HUDEP-2 (cell line): ENCODE results near the gene BPIFA2.
A peak's percentile ranks its signal among the peaks of the same experiment; 100 is the strongest.

ENCODE experiments used
- DNase-seq, 76 experiments: peaks; one replicate each; lab custom pipeline; 2025; ENCODE audit not compliant: unreplicated experiment in 76 of 76; lab: John Stamatoyannopoulos, UW

Gene BPIFA2

DNA sequence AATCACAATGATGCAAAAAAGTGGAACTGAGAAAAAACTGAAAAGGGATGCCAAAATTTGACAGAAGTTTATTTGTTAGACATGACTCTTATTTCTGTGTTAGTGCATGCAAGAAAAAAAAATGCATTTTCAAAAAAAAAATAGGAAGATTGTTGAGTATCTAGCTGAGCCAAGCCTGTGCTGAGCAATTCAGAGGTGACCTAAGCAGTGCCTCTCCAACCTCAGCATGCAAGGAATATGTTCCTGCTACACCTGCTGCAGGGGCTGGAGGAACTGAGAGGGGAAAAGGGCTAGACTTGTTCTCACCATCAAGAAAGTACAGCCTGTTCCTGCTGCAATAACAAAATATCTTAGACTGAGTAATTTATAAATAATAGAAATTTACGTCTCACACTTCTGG lies 24.0 kb downstream of the BPIFA2 start:
- no peak for DNase-seq

DNA sequence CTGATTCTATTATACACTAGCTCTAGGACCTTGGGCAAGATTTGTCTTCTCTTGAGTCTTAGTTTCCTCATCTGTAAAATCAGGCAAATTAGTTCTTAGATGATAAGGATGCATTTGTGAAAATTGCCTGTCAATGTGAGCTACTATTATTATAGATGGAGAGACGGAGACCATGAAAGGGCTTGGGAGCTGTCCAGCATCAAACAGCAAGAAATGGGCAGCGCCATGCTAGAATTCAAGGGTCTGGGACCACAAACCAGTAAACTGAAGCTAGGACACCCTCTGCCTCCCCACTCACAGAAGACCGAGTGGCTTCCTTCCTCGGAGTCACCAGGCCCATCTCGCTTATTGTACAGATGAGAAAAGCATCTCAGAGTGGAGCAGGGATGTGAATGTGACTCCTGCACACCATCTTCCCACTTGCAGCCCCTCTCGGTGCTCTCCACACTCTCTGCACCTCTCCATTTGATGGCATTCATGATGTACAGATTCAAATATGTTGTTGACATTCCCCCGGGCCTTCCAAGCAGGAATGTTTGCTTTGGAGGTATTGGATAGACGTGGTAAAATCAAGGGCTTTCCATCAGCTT lies 25.0 kb downstream of the BPIFA2 start:
- no peak for DNase-seq

DNA sequence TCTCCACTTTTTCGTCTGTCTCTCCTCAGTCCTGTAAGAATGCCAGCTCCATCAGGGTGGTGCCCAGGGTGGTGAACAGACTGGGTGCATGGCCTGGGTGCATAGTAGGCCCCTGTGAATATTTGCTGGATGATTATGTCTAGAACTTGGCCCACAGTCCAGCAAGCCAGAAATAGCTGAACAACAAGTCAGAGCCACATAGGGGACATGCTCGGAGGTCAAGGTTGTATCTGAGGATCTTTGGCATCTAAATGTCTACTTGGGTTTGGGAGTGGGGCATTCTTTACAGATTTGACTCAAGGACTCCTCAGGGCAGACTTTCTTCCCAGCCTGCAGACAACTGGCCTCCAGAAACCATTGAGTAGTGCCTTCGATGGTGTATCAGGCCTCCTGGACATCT lies 31.1 kb downstream of the BPIFA2 start:
- DNase-seq: no peak

DNA sequence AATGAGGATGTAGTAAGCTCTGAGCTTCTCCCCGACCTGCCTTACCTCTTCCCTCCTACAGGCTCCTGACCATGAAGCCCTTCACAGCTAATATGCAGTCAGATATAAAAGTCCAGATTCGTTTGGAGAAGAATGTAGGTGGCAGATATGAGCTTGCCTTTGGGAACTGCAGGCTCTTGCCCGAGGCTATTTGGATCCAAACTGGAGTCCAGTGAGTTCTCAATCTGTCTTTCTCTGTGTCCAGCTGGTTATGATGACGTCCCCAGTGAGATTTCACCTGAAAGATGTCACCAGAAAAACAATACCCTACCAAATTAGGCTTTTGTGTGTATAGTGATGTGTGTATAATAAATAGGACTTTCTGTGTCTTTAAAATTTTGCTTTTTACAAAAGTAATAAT lies 34.5 kb downstream of the BPIFA2 start:
- no peak for DNase-seq

DNA sequence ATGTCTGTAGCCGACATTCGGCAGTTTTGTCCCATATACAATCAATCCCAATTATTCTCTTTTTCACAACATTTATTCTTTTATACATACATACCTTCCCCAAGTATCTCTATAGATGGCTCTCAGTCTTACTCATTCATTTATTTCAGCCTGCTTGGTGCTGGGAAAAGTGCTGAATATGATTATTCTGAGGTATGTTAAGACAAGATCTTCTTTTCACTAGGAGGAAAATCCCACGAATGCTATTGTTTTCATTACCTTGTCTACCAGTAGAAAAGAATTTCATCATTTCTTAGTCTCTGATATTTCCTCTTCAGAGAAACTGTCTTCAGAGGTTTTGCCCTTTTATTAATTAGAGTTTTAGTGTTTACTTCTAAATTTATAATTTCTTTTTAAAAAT lies 35.5 kb downstream of the BPIFA2 start:
- DNase-seq: no peak

DNA sequence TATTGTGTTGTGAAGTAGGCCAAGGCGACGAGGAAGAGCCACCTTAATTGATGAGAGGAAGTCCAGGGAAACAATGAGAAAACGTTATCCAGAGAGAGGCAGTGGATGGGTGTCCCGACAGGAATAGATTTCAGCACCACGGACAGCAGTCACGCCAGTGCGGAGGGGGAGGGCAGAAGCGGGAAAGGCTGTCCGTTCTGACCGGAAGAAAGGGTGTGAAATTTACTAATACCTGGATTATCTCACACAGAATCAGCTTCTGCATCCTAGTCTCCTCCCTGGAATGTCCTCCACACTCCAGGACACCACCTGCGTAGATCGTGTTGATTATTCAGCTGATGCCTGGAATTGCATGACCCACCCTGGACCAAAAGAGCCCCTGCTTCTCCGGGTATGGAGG lies 41.8 kb downstream of the BPIFA2 start:
- peak in 47 of 76 experiments; percentile 2 to 74 (median 29) for DNase-seq

DNA sequence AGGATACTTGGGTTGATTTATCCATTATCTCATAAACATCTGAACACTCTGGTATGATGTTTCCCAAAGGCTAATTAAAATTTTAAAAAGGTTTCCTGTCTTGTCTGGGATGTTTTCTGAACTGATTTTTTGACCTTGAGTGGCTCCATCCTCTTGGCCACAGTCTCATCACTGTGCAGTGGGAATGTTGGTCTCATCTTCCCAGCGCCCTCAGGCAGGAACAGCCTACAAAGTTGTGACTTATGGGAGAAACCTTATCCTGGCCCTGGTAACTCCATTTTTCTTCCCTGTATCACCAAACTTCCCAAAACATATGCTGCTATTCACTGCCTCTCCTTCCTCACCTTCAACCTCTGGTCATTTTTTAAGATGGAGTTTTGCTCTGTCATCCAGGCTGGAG lies 42.4 kb downstream of the BPIFA2 start:
- DNase-seq: no peak

DNA sequence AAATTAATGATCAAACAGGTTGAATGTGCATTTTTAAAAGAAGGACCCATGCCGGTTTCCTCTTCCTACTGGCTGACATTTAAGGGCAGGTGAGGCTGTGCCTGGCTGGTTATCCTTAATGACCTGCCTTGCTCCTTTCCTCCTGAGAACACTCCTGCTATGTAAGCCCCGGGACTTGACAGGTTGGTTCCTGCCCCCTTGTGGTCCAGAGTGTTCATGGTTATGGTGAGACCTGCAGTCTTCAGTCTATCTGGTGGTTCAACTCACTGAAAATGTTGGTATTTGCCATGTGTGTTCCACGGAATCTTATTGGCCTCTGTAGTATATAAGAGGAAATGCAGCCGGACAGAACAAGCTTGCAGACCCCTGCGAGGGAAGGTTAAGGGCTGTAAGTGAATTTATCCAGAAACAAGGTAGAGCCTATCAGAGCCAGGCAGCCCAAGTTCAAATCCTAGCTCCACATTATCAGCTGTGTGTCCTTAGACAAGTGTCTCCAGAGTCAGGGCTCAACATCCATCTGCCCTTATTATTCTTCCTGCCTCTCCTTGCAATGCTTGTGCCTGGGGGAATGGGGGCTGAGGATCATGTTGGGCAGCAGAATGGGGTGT lies 44.0 kb downstream of the BPIFA2 start:
- peak in 29 of 76 experiments; percentile 2 to 50 (median 13) for DNase-seq

DNA sequence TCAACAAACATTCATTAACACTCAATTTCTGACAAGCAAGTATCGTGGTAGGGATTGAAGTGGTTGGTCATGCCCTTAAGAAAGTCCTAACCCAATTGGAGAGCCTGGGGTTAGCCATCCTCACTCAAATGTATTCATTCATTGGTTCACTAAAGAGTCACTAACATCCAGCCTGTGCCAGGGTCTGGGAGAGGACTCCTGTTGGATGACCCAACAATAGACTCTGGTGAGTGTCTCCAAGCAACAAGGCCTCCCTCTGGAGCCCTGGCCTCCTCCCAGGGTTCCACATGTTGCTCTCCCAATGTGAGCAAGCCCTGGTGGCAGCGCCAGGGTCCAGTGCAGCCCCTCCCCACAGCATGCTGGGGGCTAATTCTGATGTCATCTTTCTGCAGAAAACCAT lies 49.1 kb downstream of the BPIFA2 start, which contains the start of gene BPIFA3:
TSS of gene BPIFA3 (plus strand) at position 301 of the 400 bp plus-strand sequence. CDS start 185 bp downstream, outside the sequence.
- no peak for DNase-seq

DNA sequence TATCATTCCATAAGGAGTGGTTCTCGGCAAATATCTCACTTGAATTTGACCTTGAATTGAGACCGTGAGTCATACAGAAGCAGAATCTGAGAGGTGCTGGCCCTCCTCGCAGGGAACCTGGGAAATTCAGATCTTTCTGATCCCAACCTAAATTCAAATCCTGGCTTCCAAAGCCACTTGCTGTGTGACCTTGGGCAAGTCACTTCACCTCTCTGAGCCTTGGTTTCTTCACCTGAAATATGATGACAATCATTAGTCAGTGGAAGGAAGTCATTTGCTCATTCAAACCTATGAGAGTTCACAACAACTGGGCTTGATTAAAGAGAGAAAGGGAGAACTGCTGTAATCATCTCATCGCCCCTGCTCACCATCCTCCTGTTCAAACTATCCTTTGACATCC lies 56.4 kb downstream of the BPIFA2 start:
- no peak for DNase-seq

DNA sequence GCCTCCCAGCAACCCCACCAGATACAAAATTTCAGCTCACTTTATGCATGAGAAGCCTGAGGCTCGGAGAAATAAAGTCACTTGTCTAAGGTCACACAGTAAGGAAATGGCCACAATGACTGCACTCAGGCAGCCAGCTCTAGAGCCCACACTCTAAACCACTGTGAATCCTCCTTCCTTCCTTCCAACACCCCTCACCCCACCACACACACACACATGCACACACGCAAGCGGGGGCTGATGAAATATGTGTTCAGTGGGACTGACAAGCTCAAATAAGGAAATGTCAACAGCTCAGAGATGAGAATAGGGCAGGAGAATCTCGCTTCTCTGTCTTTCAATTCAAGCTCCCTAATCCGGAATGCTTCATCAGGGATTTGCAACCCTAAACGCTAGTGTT lies 61.9 kb downstream of the BPIFA2 start:
- DNase-seq: no peak
